ENCODE results near the gene SLC2A9.

SLC2A9 gene

DNA sequence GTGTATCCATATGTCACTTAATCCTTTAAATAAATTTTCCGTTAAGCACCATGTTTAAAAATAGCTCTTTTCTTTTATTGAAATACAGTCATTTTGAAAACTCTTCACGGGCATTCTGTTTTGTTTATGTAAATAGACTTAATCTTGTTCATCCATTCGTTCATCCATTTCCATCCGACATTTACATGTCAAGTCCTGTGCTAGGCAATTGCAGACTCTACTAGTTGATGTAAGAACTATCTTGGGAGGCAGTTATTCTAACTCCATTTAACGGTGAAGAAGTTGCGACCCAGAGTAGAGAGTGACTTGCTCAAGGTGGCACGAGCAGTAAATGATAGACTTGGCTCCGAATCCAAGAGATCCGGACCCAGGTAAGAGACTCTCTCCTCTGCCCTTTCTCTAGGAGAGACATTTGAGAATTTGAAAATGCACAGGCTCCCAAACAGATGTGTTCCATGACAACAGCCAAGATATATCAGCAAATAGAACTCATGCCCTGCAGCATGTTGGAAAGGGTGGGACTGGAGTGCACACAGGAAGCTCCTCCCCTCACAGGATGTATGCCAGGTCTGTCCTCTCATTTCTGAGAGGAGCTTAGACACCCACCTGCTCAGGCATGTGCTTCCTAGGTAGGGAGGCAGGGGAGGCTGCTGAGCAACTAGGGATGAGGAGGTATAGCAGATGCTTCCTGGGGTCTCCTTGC lies 175.4 kb downstream of the SLC2A9 start:
- no peak for DNase-seq (ENCODE audit: low read depth in 2 of 2)
- TF ChIP-seq, protein P1, sequence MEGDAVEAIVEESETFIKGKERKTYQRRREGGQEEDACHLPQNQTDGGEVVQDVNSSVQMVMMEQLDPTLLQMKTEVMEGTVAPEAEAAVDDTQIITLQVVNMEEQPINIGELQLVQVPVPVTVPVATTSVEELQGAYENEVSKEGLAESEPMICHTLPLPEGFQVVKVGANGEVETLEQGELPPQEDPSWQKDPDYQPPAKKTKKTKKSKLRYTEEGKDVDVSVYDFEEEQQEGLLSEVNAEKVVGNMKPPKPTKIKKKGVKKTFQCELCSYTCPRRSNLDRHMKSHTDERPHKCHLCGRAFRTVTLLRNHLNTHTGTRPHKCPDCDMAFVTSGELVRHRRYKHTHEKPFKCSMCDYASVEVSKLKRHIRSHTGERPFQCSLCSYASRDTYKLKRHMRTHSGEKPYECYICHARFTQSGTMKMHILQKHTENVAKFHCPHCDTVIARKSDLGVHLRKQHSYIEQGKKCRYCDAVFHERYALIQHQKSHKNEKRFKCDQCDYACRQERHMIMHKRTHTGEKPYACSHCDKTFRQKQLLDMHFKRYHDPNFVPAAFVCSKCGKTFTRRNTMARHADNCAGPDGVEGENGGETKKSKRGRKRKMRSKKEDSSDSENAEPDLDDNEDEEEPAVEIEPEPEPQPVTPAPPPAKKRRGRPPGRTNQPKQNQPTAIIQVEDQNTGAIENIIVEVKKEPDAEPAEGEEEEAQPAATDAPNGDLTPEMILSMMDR (IDR thresholded peaks at IDR 0.05; ENCODE audit: low read depth, low read length) = no peak
- H3K4me3 ChIP-seq (replicated peaks in 1 of 2; ENCODE audit: low read depth in 2 of 2, low read length in 2 of 2) = no peak overlapping the region

DNA sequence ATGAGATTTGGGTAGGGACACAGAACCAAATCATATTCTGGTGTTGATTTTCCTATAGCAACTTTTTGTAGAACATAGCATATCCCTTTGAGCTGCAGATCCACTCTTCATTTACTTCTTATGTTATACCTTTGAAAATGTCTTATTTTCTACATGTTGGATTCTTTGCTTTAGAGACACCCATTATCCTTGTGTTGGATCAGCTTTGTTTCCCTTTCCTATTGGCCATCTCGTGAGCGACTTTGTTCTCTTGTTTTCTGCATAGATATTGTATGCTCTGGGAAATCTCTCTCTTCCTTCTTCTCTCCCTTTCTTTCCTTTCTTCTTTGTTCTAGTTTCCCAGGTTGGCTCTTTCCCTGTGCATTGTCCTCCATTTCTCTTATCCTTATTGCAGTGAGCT lies 180.2 kb downstream of the SLC2A9 start:
- TF ChIP-seq, protein P1 (IDR thresholded peaks at IDR 0.05; ENCODE audit: low read depth, low read length) = no peak
- H3K4me3 ChIP-seq (replicated peaks in 1 of 2; ENCODE audit: low read depth in 2 of 2, low read length in 2 of 2) = no peak overlapping the region
- DNase-seq (ENCODE audit: low read depth in 2 of 2) = no peak

DNA sequence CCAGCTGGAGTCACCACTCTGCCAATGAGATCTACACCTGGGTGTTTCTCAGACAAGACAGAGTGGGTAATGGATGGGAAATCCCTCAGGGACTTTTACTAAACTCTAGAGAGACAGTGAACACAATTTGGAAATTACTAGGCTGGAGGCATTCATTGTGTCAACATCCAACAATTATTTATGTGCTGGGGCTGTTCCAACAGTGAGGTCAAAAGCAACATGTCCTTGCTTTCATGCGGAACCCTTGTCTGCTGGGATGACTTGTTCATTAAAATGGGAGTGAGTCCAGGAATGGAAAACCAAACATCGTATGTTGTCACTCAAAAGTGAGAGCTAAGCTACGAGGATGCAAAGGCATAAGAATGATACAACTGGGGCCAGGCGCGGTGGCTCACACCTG lies 185.9 kb downstream of the SLC2A9 start:
- H3K4me3 ChIP-seq (replicated peaks in 1 of 2; ENCODE audit: low read depth in 2 of 2, low read length in 2 of 2) = no peak overlapping the region
- TF ChIP-seq, protein P1 (IDR thresholded peaks at IDR 0.05; ENCODE audit: low read depth, low read length) = no peak
- no peak for DNase-seq (ENCODE audit: low read depth in 2 of 2)

DNA sequence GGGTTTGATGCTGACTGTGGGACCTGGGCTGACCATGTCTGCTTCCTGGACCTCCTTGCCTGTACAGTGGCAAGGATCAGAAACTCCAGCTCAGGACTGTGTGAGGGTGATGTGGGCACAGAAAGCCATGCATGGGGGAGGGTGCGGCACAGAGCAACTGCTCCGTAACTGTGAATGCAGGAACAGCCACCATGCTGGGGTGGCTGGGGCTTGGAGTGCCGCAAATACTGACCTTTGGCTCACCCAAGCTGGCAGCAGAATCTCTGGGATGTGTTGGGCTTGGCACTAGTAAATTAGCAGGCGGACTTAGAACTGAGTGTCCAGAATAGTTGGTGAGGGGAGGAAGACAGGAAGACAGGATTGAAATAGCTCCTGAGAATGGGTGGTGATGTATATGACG lies 187.9 kb downstream of the SLC2A9 start:
- DNase-seq (ENCODE audit: low read depth in 2 of 2) = no peak
- no peak overlapping the region for H3K4me3 ChIP-seq (replicated peaks in 1 of 2; ENCODE audit: low read depth in 2 of 2, low read length in 2 of 2)
- TF ChIP-seq, protein P1 (IDR thresholded peaks at IDR 0.05; ENCODE audit: low read depth, low read length) = no peak

DNA sequence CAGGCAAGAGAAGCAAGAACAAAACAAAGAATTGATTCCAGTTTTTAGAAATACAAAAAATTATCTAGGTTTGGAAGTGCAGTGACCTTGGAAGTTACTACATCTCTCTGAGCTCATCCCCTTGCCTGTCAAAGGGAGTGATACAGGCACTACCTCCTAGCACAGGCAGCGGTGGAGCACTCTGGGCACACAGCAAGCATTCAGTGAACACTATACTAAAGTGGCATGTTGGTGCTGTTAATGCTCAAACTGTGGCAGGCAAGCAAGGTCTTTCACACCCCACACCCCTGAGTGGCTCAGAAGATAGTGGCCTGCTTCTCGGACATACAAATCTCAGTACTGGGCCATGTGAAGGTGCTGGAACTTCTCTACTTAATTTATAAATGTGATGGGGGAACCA lies 188.7 kb downstream of the SLC2A9 start:
- no peak for DNase-seq (ENCODE audit: low read depth in 2 of 2)
- H3K4me3 ChIP-seq (replicated peaks in 1 of 2; ENCODE audit: low read depth in 2 of 2, low read length in 2 of 2) = no peak overlapping the region
- TF ChIP-seq, protein P1 (IDR thresholded peaks at IDR 0.05; ENCODE audit: low read depth, low read length) = no peak

DNA sequence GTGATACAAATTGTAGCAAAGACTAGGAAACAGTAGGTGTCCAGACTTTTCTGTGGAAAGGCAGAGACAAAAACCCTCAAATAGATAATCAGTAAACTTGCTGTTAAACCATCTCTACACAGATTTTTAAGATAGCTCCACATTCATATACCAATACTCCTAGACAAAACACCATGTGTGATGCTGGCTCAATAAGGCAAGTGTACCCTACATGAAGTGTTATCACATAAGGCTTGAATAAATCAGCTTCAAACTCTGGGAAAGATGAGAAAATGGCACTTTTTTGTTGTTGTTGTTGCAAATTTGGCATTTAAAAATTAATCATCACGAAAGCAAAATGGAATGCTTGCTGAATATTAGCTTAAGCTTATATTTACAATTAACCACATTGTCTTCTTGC lies 194.7 kb downstream of the SLC2A9 start:
- no peak for DNase-seq (ENCODE audit: low read depth in 2 of 2)
- TF ChIP-seq, protein P1 (IDR thresholded peaks at IDR 0.05; ENCODE audit: low read depth, low read length) = no peak
- no peak overlapping the region for H3K4me3 ChIP-seq (replicated peaks in 1 of 2; ENCODE audit: low read depth in 2 of 2, low read length in 2 of 2)

DNA sequence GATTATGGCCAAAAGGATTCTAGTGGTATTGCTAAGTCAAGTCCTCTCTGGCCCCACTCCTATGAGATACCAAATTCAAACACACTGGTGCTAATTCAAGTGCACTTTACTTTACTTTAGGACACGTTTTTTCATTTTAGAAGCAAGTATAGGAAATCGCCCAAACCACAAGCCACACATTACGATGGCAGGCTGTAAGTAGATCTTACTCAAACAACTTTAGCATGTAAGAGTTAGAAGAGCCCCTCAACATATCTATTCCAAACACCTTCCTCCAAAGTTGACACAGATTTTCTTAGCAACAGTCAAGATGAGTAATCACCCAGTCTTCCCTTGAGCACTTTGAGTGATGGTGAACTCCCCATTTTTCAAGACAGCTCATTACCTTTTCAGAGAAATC lies 196.2 kb downstream of the SLC2A9 start:
- no peak overlapping the region for H3K4me3 ChIP-seq (replicated peaks in 1 of 2; ENCODE audit: low read depth in 2 of 2, low read length in 2 of 2)
- TF ChIP-seq, protein P1 (IDR thresholded peaks at IDR 0.05; ENCODE audit: low read depth, low read length) = no peak
- DNase-seq (ENCODE audit: low read depth in 2 of 2) = no peak
